ENCODE results near the gene PYCR2.

PYCR2 gene

DNA sequence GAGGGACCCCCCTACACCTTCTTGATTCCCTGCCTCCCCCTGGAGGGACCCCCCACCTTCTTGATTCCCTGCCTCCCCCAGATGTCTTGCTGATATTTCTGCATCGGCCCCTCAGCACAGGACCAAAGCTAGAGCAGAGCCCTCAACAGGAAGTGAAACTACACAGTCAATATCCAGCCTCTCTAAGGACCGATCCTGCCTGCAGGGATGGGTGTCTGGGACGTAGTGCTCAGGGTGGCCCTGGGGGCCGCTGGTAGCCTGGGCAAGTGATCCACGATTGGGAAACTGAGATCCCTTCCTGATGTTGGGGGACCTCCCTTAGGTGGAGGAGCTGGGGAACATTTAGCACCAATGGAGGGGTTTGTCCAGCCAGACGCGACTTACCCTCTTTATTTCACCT is 20.9 kb upstream of the PYCR2 start:
- Histone ChIP-seq H3K9me3 (ENCODE audit: insufficient read depth, low read length) (no peaks in the 10 kb centered on the region), H4K20me1 (ENCODE audit: low read depth, low read length) (no peaks in the 10 kb centered on the region), H3K9me2 (replicated peaks; ENCODE audit: insufficient read depth, low read length) (no peaks in the 10 kb centered on the region), H3K4me2 (ENCODE audit: low read depth, low read length, poor library complexity, severe bottlenecking) (no peak overlapping the region), H3K4me3 (ENCODE audit: insufficient read depth, low read length, poor library complexity, severe bottlenecking) (no peak overlapping the region), H3K27ac (ENCODE audit: low read depth, low read length) (no peak overlapping the region), H3K79me2 (ENCODE audit: insufficient read depth, low read length) (no peaks in the 10 kb centered on the region), H3K27me3 (ENCODE audit: low read length) (no peaks in the 10 kb centered on the region), H3K36me3 (ENCODE audit: low read length) (no peaks in the 10 kb centered on the region), H2AFZ (ENCODE audit: low read depth, low read length, severe bottlenecking) (no peak overlapping the region), H3K9ac (ENCODE audit: low read length) (no peak overlapping the region), H3F3A (ENCODE audit: insufficient read depth) (peaks cover 3% of the 10 kb centered on the region; the same call in 1 of the 2 replicates)
- TF ChIP-seq EZH2phosphoT487 (conservative IDR thresholded peaks at IDR 0.05; ENCODE audit: low read length): no peak
- TF ChIP-seq, protein P1, sequence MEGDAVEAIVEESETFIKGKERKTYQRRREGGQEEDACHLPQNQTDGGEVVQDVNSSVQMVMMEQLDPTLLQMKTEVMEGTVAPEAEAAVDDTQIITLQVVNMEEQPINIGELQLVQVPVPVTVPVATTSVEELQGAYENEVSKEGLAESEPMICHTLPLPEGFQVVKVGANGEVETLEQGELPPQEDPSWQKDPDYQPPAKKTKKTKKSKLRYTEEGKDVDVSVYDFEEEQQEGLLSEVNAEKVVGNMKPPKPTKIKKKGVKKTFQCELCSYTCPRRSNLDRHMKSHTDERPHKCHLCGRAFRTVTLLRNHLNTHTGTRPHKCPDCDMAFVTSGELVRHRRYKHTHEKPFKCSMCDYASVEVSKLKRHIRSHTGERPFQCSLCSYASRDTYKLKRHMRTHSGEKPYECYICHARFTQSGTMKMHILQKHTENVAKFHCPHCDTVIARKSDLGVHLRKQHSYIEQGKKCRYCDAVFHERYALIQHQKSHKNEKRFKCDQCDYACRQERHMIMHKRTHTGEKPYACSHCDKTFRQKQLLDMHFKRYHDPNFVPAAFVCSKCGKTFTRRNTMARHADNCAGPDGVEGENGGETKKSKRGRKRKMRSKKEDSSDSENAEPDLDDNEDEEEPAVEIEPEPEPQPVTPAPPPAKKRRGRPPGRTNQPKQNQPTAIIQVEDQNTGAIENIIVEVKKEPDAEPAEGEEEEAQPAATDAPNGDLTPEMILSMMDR (IDR thresholded peaks at IDR 0.05; ENCODE audit: insufficient read depth, low read length, poor library complexity, severe bottlenecking): no peak

DNA sequence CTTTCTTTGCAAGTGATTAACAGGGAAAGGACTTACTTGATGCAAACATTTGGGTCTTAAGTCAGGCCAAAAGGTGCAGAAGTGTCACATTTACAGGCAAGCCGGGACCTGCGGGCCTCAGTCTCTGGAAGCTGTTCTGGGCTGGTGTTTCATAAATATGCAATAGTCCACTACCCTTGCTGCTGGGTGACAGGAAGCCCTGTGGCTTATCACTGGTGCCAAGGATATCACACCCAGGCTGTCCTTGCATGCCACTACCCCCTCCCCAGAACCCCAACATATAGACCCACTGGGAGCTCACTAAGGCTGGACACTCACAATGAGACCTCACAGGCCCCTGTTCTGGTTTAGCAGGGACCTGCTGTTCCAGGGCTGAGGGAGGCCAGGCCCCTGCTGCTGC is 20.3 kb upstream of the PYCR2 start:
- no peaks in the 10 kb centered on the region for H3K9me2 ChIP-seq (replicated peaks; ENCODE audit: insufficient read depth, low read length)
- no peak overlapping the region for H2AFZ ChIP-seq (ENCODE audit: low read depth, low read length, severe bottlenecking)
- no peaks in the 10 kb centered on the region for H4K20me1 ChIP-seq (ENCODE audit: low read depth, low read length)
- no peaks in the 10 kb centered on the region for H3K36me3 ChIP-seq (ENCODE audit: low read length)
- H3K4me2 ChIP-seq (ENCODE audit: low read depth, low read length, poor library complexity, severe bottlenecking): no peak overlapping the region
- H3K9me3 ChIP-seq (ENCODE audit: insufficient read depth, low read length): no peaks in the 10 kb centered on the region
- no peaks in the 10 kb centered on the region for H3K79me2 ChIP-seq (ENCODE audit: insufficient read depth, low read length)
- TF ChIP-seq, protein P1 (IDR thresholded peaks at IDR 0.05; ENCODE audit: insufficient read depth, low read length, poor library complexity, severe bottlenecking): no peak
- TF ChIP-seq EZH2phosphoT487 (conservative IDR thresholded peaks at IDR 0.05; ENCODE audit: low read length): no peak
- H3K27me3 ChIP-seq (ENCODE audit: low read length): no peaks in the 10 kb centered on the region
- H3K4me3 ChIP-seq (ENCODE audit: insufficient read depth, low read length, poor library complexity, severe bottlenecking): no peak overlapping the region
- H3K9ac ChIP-seq (ENCODE audit: low read length): no peak overlapping the region
- H3K27ac ChIP-seq (ENCODE audit: low read depth, low read length): no peak overlapping the region
- H3F3A ChIP-seq (ENCODE audit: insufficient read depth): peaks cover 3% of the 10 kb centered on the region; the same call in 1 of the 2 replicates

DNA sequence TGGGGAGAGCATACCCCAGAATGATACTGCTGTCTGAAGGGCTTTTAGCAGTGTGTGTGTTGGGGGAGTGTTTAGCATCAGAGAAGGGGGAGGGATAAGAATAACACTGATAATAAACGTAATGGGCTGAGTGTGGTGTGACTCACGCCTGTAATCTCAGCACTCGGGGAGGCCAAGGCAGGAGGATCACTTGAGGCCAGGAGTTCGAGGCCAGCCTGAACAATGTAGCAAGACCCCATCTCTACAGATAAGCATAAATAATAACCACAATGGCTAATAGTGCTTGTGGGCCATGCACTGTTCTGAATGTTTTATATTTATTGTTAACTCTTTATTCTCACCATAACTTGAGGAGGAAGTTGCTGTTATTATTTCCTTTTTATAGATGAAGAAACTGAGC is 19.5 kb upstream of the PYCR2 start:
- Histone ChIP-seq H2AFZ (ENCODE audit: low read depth, low read length, severe bottlenecking) (no peak overlapping the region), H3K4me2 (ENCODE audit: low read depth, low read length, poor library complexity, severe bottlenecking) (no peak overlapping the region), H3K4me3 (ENCODE audit: insufficient read depth, low read length, poor library complexity, severe bottlenecking) (no peak overlapping the region), H4K20me1 (ENCODE audit: low read depth, low read length) (no peaks in the 10 kb centered on the region), H3K36me3 (ENCODE audit: low read length) (no peaks in the 10 kb centered on the region), H3K79me2 (ENCODE audit: insufficient read depth, low read length) (no peaks in the 10 kb centered on the region), H3K9ac (ENCODE audit: low read length) (no peak overlapping the region), H3K9me3 (ENCODE audit: insufficient read depth, low read length) (no peaks in the 10 kb centered on the region), H3K9me2 (replicated peaks; ENCODE audit: insufficient read depth, low read length) (no peaks in the 10 kb centered on the region), H3K27ac (ENCODE audit: low read depth, low read length) (0 out of 2 replicates have a peak overlapping the region, but pooled peaks have one; percentile 69), H3K27me3 (ENCODE audit: low read length) (no peaks in the 10 kb centered on the region), H3F3A (ENCODE audit: insufficient read depth) (peaks cover 3% of the 10 kb centered on the region; the same call in 1 of the 2 replicates)
- TF ChIP-seq EZH2phosphoT487 (conservative IDR thresholded peaks at IDR 0.05; ENCODE audit: low read length): no peak
- TF ChIP-seq, protein P1 (IDR thresholded peaks at IDR 0.05; ENCODE audit: insufficient read depth, low read length, poor library complexity, severe bottlenecking): no peak

All from SU-DHL-6 (cell line).